A549 (cell line): ENCODE data around the gene ENHO. TPM values are rescaled to one million over a fixed set of nuclear protein-coding genes. Genes with fewer than 3 reads are reported as not detected.

Source experiments
- ATAC-seq, 2 experiments: fragments of 200-7000 bp in 1 of 2; fragments of >200 bp in 1 of 2; cut with Nextera tagmentation in 1 of 2; cut with Tn5 transposase in 1 of 2; 3 replicates each; pipeline versions ENCODE4 v1.8.0 to v1.9.1; 2018 to 2020; ENCODE audit warnings: mild to moderate bottlenecking in 1 of 2, moderate library complexity in 1 of 2
- CTCF ChIA-PET: fragments of 300-600 bp; sonication (Branson Sonifier 250); formaldehyde crosslinking; extraction: SDS; loops from one replicate; lab custom pipeline; 2021; ENCODE audit warnings: antibody characterized with exemption, inconsistent platforms; lab: Yijun Ruan, JAX
- POLR2A ChIA-PET: fragments of 350-600 bp; formaldehyde crosslinking; extraction: SDS; loops from one replicate; lab custom pipeline; 2021; ENCODE audit warnings: antibody characterized with exemption, inconsistent platforms; lab: Yijun Ruan, JAX
- DNase-seq, 2 experiments: peaks; one replicate each; pipeline versions ENCODE4 v3.0.0 to v3.0.0-alpha.2; 2011 to 2016; ENCODE audit warnings: low read depth in 1 of 2, low spot score in 1 of 2
- FAIRE-seq: peaks from 2 replicates; lab custom pipeline; 2011; peaks lifted over from hg19 to GRCh38; lab: Jason Lieb, UNC
- H3K27ac ChIP-seq, 2 experiments: fragments of >200 bp; sonication (Bioruptor Twin); formaldehyde crosslinking; 3 replicates each; pipeline ENCODE4 v1.5.1; 2016 to 2017
- H3K4me1 ChIP-seq: fragments of >200 bp; sonication (Bioruptor Twin); formaldehyde crosslinking; 3 replicates; pipeline ENCODE4 v1.6.1; 2016
- H3K4me2 ChIP-seq: fragments of >200 bp; sonication (Bioruptor Twin); formaldehyde crosslinking; 3 replicates; pipeline ENCODE4 v1.6.1; 2016
- H3K4me3 ChIP-seq: fragments of >200 bp; sonication (Bioruptor Twin); formaldehyde crosslinking; 3 replicates; pipeline ENCODE4 v1.5.1; 2016
- H3K9me3 ChIP-seq: fragments of >200 bp; sonication (Bioruptor Twin); formaldehyde crosslinking; 3 replicates; pipeline ENCODE4 v1.6.1; 2016
- CHD2 ChIP-seq: fragments of 150-350 bp; IDR thresholded peaks from 2 replicates; pipeline ENCODE4 v1.6.1; 2014; ENCODE audit warnings: low read length; ENCODE audit not compliant: partially characterized antibody
- EP300 ChIP-seq, 2 experiments: fragments of >200 bp; sonication (Bioruptor Twin); formaldehyde crosslinking; IDR thresholded peaks; 2 replicates in 1 of 2; 3 replicates in 1 of 2; pipeline ENCODE4 v1.6.1; 2016 to 2017
- FOXS1 ChIP-seq: fragments of 250-450 bp; sonication (Bioruptor Pico); IDR thresholded peaks from 2 replicates; pipeline ENCODE4 v1.5.0; 2020; ENCODE audit warnings: mild to moderate bottlenecking, moderate library complexity
- HOXA7 ChIP-seq: fragments of 250-450 bp; sonication (Bioruptor Pico); IDR thresholded peaks from 2 replicates; pipeline ENCODE4 v1.5.0; 2020; ENCODE audit warnings: mild to moderate bottlenecking, moderate library complexity
- JUNB ChIP-seq: fragments of >200 bp; sonication (Bioruptor Twin); formaldehyde crosslinking; IDR thresholded peaks from 2 replicates; pipeline ENCODE4 v1.6.1; 2016
- MAFK ChIP-seq: fragments of 450-650 bp; IDR thresholded peaks from 2 replicates; pipeline ENCODE4 v1.6.1; 2014; ENCODE audit not compliant: partially characterized antibody
- PHF8 ChIP-seq: fragments of 200-600 bp; sonication (generic); IDR thresholded peaks from 2 replicates; pipeline ENCODE4 v1.6.1; 2016; ENCODE audit warnings: low read depth, mild to moderate bottlenecking, antibody characterized with exemption, moderate library complexity, borderline replicate concordance
- RAD21 ChIP-seq, 2 experiments: fragments of >200 bp in 1 of 2; sonication (Bioruptor Twin) in 1 of 2; formaldehyde crosslinking in 1 of 2; IDR thresholded peaks in 1 of 2; conservative IDR thresholded peaks in 1 of 2; 2 replicates in 1 of 2; 3 replicates in 1 of 2; pipeline ENCODE4 v1.6.1; 2012 to 2018; ENCODE audit warnings: inconsistent platforms in 1 of 2
- RFX5 ChIP-seq: fragments of 450-650 bp; IDR thresholded peaks from 2 replicates; pipeline ENCODE4 v1.7.1; 2014; ENCODE audit warnings: antibody characterized with exemption, mild to moderate bottlenecking, moderate library complexity
- TFCP2L1 ChIP-seq: fragments of 250-450 bp; sonication (Bioruptor Pico); IDR thresholded peaks from 2 replicates; pipeline ENCODE4 v1.5.0; 2021; ENCODE audit warnings: mild to moderate bottlenecking
- ZFP36 ChIP-seq: fragments of 450-650 bp; IDR thresholded peaks from 2 replicates; pipeline ENCODE4 v1.6.1; 2014; ENCODE audit warnings: borderline replicate concordance; ENCODE audit not compliant: partially characterized antibody
- ZNF302 ChIP-seq: fragments of 250-450 bp; sonication (Bioruptor Pico); IDR thresholded peaks from 2 replicates; pipeline ENCODE4 v1.9.0; 2021; ENCODE audit warnings: inconsistent platforms, mild to moderate bottlenecking, moderate library complexity
- WGBS: methylation state at CpG from one replicate; pipeline ENCODE4 v1.1.6; 2017; ENCODE audit errors: missing lambda C conversion rate; 5-methylcytosine and 5-hydroxymethylcytosine counted together
- polyA plus RNA-seq, 4 experiments: library from polyadenylated mRNA; depleted of rRNA in 3 of 4; stranded (reverse); fragments of >200 nt; fragmentation: RNase III in 1 of 4; extraction: RNeasy Plus Mini Kit Qiagen cat#74134 plus additional on column Dnase treatment in 1 of 4; gene quantifications; 2 replicates in 3 of 4; 3 replicates in 1 of 4; pipeline ENCODE4 v1.2.3, GENCODE V29; 2011 to 2017
- TF ChIP-seq, protein P1 (sequence below): fragments of 250-450 bp; sonication (Bioruptor Pico); IDR thresholded peaks from 2 replicates; pipeline ENCODE4 v1.5.0; 2021; ENCODE audit warnings: mild to moderate bottlenecking, moderate library complexity, borderline replicate concordance
- TF ChIP-seq, protein P2 (sequence below): IDR thresholded peaks from 2 replicates; pipeline ENCODE4 v1.6.1; 2012; ENCODE audit warnings: low read depth, borderline replicate concordance
- TF ChIP-seq, protein P3 (sequence below): fragments of 250-450 bp; sonication (Bioruptor Pico); IDR thresholded peaks from 2 replicates; pipeline ENCODE4 v1.5.0; 2020; ENCODE audit warnings: low read depth, mild to moderate bottlenecking, moderate library complexity
- TF ChIP-seq, protein P4 (sequence below): fragments of >200 bp; sonication (Bioruptor Twin); formaldehyde crosslinking; IDR thresholded peaks from 3 replicates; pipeline ENCODE4 v1.5.1; 2016
- TF ChIP-seq, protein P5 (sequence below): IDR thresholded peaks from 2 replicates; pipeline ENCODE4 v1.6.1; 2012
- TF ChIP-seq, protein P6 (sequence below): fragments of 450-650 bp; IDR thresholded peaks from 2 replicates; pipeline ENCODE4 v1.6.1; 2014; ENCODE audit warnings: antibody characterized with exemption

ENHO gene
- polyA plus RNA-seq, 2 of the 4 experiments (the other 2 are of a cell fraction) = 0.28 to 1.7 TPM

DNA sequence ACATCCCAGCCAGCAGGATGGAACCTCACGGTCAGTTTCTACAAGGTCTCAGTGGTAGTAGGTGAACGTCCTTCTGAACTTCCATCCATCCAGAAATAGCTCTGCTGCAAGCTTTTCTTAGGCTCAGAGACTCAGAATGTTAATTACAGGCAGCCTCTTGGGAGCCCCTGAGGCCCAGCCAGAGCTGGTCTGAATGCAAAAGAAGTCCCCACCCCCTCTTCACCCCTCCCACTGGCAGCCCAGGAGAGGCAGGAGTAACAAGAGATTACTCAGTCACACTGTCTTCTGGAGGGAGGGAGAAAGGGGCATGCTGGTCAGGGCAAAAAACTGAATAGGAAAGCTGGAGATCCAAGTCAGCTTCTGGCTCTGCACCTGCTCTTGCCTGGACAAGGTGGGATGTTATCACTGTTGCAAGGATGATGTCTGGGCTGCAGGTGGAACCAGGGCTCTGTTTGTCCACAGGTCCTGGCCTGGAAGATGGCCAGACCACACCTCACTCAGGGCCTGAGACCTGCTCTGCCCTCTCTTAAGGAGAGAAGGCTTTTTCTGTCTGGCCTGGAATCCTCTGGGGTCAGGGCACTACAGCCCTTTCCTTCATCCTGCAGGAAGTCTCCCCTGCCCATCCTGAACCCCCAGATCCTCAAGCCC is 9.1 kb downstream of the ENHO start (continued):
- no peak for TF ChIP-seq ZFP36
- TF ChIP-seq FOXS1 (CRISPR knock-in tag) = no peak
- TF ChIP-seq, all 56 proteins: peak for 0

DNA sequence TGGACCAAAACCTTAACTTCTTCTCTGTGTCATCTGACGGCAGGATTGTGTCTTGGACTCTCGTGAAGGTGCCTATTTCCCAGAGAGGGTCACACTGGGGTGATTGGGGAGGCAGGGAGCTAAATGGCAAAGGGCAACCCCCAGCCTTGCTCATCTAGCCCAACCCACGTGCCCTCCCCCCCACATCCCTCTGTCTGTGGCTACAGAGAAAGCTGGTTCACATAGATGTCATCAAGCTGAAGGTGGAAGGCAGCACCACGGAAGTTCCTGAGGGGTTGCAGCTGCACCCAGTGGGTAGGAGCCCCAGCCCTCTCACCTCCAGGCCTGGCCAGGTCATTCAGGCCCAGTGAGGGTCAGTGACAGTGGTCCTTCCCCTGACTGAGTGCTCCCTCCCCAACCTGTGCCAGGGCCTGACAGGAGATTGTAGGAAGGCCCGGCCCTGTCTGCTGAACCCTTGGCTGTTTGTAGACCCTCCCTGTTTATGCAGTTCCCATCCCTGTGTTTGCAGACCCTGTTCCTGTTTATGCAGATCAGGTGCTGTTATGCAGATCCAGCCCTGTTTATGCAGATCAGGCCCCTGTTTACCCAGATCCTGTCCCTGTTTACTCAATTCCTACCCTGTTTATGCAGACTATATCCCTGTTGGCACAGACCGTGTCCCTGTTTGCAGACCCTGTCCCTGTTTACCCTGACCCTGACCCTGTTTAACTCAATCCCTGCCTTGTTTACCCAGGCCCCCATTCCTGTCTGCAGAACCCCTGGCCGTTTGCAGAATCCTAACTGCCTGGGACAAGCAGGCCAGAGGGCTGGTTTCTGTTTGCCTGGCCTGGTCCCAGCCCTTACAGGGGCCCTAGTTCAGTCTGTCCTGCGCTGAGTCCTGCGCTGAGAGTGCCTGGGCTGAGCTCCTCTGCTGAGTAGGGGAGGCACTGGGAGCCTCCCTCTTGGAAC is 10.4 kb downstream of the ENHO start:
- CTCF ChIA-PET = interaction anchor here (0.5 to 13.5 kb wide), 13 partner anchors 9 to 108 kb away, joined by 3 to 114 read pairs (median 4); no protein-coding TSS in a partner anchor
- no peaks in the 10 kb centered on the region for H3K4me1 ChIP-seq
- no peak for FAIRE-seq
- POLR2A ChIA-PET = no interaction called here
- TF ChIP-seq RFX5 (no peak), ZNF302 (CRISPR knock-in tag) (no peak), RAD21 (conservative IDR thresholded peaks at IDR 0.05 in 1 of 2, IDR thresholded peaks at IDR 0.05 in 1 of 2) (no peak), JUNB (no peak), HOXA7 (no peak), CHD2 (no peak), TFCP2L1 (CRISPR knock-in tag) (no peak), PHF8 (no peak), EP300 (IDR thresholded peaks at IDR 0.05) (no peak), MAFK (no peak)
- TF ChIP-seq, protein P1, sequence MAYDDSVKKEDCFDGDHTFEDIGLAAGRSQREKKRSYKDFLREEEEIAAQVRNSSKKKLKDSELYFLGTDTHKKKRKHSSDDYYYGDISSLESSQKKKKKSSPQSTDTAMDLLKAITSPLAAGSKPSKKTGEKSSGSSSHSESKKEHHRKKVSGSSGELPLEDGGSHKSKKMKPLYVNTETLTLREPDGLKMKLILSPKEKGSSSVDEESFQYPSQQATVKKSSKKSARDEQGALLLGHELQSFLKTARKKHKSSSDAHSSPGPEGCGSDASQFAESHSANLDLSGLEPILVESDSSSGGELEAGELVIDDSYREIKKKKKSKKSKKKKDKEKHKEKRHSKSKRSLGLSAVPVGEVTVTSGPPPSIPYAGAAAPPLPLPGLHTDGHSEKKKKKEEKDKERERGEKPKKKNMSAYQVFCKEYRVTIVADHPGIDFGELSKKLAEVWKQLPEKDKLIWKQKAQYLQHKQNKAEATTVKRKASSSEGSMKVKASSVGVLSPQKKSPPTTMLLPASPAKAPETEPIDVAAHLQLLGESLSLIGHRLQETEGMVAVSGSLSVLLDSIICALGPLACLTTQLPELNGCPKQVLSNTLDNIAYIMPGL (CRISPR knock-in tag) = no peak
- TF ChIP-seq, protein P2, sequence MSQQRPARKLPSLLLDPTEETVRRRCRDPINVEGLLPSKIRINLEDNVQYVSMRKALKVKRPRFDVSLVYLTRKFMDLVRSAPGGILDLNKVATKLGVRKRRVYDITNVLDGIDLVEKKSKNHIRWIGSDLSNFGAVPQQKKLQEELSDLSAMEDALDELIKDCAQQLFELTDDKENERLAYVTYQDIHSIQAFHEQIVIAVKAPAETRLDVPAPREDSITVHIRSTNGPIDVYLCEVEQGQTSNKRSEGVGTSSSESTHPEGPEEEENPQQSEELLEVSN = no peak
- TF ChIP-seq, protein P3, sequence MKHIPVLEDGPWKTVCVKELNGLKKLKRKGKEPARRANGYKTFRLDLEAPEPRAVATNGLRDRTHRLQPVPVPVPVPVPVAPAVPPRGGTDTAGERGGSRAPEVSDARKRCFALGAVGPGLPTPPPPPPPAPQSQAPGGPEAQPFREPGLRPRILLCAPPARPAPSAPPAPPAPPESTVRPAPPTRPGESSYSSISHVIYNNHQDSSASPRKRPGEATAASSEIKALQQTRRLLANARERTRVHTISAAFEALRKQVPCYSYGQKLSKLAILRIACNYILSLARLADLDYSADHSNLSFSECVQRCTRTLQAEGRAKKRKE = no peak
- TF ChIP-seq, protein P4, sequence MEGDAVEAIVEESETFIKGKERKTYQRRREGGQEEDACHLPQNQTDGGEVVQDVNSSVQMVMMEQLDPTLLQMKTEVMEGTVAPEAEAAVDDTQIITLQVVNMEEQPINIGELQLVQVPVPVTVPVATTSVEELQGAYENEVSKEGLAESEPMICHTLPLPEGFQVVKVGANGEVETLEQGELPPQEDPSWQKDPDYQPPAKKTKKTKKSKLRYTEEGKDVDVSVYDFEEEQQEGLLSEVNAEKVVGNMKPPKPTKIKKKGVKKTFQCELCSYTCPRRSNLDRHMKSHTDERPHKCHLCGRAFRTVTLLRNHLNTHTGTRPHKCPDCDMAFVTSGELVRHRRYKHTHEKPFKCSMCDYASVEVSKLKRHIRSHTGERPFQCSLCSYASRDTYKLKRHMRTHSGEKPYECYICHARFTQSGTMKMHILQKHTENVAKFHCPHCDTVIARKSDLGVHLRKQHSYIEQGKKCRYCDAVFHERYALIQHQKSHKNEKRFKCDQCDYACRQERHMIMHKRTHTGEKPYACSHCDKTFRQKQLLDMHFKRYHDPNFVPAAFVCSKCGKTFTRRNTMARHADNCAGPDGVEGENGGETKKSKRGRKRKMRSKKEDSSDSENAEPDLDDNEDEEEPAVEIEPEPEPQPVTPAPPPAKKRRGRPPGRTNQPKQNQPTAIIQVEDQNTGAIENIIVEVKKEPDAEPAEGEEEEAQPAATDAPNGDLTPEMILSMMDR = no peak
- TF ChIP-seq, protein P5, sequence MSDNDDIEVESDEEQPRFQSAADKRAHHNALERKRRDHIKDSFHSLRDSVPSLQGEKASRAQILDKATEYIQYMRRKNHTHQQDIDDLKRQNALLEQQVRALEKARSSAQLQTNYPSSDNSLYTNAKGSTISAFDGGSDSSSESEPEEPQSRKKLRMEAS = no peak
- TF ChIP-seq, protein P6, sequence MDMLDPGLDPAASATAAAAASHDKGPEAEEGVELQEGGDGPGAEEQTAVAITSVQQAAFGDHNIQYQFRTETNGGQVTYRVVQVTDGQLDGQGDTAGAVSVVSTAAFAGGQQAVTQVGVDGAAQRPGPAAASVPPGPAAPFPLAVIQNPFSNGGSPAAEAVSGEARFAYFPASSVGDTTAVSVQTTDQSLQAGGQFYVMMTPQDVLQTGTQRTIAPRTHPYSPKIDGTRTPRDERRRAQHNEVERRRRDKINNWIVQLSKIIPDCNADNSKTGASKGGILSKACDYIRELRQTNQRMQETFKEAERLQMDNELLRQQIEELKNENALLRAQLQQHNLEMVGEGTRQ = no peak
- WGBS = 47% methylated on average over 8 of the region's 9 CpGs
- no peak for DNase-seq
- no peak overlapping the region for H3K27ac ChIP-seq
- no peak overlapping the region for H3K4me2 ChIP-seq
- no peaks in the 10 kb centered on the region for H3K9me3 ChIP-seq
- ATAC-seq = peak in 1 of 2 experiments; percentile 26; a peak in 1 of 6 replicates
- H3K4me3 ChIP-seq = no peak overlapping the region
